ENCODE data around the gene IL31.

IL31 gene

GRCh38 chr12:122135437-122136031, 38.5 kb downstream of the IL31 start:
- Histone ChIP-seq H3K9me3 (ENCODE audit: control insufficient read depth, low read depth, low read length) (no peaks in the 10 kb centered on the region), H3K9ac (ENCODE audit: low read length) (no peak overlapping the region), H3K4me1 (ENCODE audit: control insufficient read depth, low read depth, low read length) (no peaks in the 10 kb centered on the region), H3K4me3 (ENCODE audit: low read length) (no peak overlapping the region), H3K36me3 (ENCODE audit: control insufficient read depth, low read depth, low read length) (peaks cover 6% of the 10 kb centered on the region), H3K27ac (ENCODE audit: low read length) (no peak overlapping the region), H3K27me3 (ENCODE audit: control insufficient read depth, insufficient read depth, low read length) (no peaks in the 10 kb centered on the region)

DNA sequence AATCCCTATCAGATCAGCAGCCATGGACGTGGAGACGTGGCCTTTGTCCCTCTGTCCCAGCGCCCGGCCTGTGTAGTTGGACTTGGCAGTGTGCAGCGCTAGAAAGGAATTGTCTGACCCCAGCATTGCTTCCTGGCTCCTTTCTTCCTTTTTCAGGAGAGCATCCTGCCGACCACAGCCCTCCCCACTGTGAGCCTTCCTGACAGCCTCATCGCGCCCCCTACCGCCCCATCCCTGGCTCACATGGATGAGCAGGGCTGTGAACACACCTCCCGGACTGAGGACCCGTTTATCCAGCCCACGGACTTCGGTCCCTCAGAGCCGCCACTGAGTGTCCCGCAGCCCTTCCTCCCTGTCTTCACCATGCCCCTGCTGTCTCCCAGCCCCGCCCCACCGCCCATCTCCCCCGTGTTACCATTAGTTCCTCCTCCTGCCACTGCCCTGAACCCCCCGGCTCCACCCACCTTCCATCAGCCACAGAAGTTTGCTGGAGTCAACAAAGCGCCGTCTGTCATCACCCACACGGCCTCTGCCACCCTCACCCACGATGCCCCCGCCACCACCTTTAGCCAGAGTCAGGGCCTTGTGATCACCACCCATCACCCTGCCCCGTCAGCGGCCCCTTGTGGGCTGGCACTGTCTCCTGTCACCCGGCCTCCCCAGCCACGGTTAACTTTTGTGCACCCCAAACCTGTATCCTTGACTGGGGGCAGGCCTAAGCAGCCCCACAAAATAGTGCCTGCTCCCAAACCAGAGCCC, 40.6 kb downstream of the IL31 start:
- no peak overlapping the region for H3K9ac ChIP-seq (ENCODE audit: low read length)
- no peaks in the 10 kb centered on the region for H3K4me1 ChIP-seq (ENCODE audit: control insufficient read depth, low read depth, low read length)

GRCh38 chr12:122130150-122130549, 43.9 kb downstream of the IL31 start:
- Histone ChIP-seq H3K36me3 (ENCODE audit: control insufficient read depth, low read depth, low read length) (peaks cover 21% of the 10 kb centered on the region), H3K27ac (ENCODE audit: low read length) (no peak overlapping the region), H3K9me3 (ENCODE audit: control insufficient read depth, low read depth, low read length) (no peaks in the 10 kb centered on the region), H3K4me1 (ENCODE audit: control insufficient read depth, low read depth, low read length) (no peaks in the 10 kb centered on the region), H3K4me3 (ENCODE audit: low read length) (no peak overlapping the region), H3K27me3 (ENCODE audit: control insufficient read depth, insufficient read depth, low read length) (no peaks in the 10 kb centered on the region), H3K9ac (ENCODE audit: low read length) (no peak overlapping the region)

More for the DNA sequence above, 40.6 kb downstream of the IL31 start:
- Histone ChIP-seq H3K27ac (ENCODE audit: low read length) (no peak overlapping the region), H3K4me3 (ENCODE audit: low read length) (no peak overlapping the region), H3K36me3 (ENCODE audit: control insufficient read depth, low read depth, low read length) (peaks cover 18% of the 10 kb centered on the region), H3K27me3 (ENCODE audit: control insufficient read depth, insufficient read depth, low read length) (no peaks in the 10 kb centered on the region), H3K9me3 (ENCODE audit: control insufficient read depth, low read depth, low read length) (no peaks in the 10 kb centered on the region)

DNA sequence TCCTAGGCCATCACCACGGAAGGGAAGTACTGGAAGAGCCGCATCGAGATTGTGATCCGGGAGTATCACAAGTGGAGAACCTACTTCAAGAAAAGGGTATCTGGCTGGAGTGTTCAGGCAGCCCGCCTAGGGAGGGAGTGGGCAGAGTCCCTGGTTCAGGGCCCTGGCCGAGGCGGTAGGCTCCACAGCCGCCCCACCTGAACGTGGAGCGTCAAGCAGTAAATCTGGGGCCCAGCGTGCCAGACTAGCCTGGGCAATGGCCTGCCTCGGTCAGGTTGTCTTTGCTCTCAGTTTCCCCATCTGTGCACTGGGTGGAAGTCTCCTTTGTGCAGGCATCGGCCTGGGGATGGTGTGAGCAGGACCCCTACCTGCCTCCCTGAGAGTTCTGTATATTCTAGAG, 44.9 kb downstream of the IL31 start:
- no peaks in the 10 kb centered on the region for H3K4me1 ChIP-seq (ENCODE audit: control insufficient read depth, low read depth, low read length)
- peaks cover 21% of the 10 kb centered on the region for H3K36me3 ChIP-seq (ENCODE audit: control insufficient read depth, low read depth, low read length)
- no peaks in the 10 kb centered on the region for H3K27me3 ChIP-seq (ENCODE audit: control insufficient read depth, insufficient read depth, low read length)
- H3K9me3 ChIP-seq (ENCODE audit: control insufficient read depth, low read depth, low read length), result no peaks in the 10 kb centered on the region
- no peak overlapping the region for H3K27ac ChIP-seq (ENCODE audit: low read length)
- no peak overlapping the region for H3K9ac ChIP-seq (ENCODE audit: low read length)
- no peak overlapping the region for H3K4me3 ChIP-seq (ENCODE audit: low read length)

- Histone ChIP-seq H3K27me3 (ENCODE audit: control insufficient read depth, insufficient read depth, low read length) (no peaks in the 10 kb centered on the region), H3K27ac (ENCODE audit: low read length) (no peak overlapping the region), H3K4me1 (ENCODE audit: control insufficient read depth, low read depth, low read length) (no peaks in the 10 kb centered on the region), H3K36me3 (ENCODE audit: control insufficient read depth, low read depth, low read length) (peaks cover 21% of the 10 kb centered on the region), H3K4me3 (ENCODE audit: low read length) (no peak overlapping the region), H3K9me3 (ENCODE audit: control insufficient read depth, low read depth, low read length) (no peaks in the 10 kb centered on the region), H3K9ac (ENCODE audit: low read length) (no peak overlapping the region)
These were observed 45.5 kb downstream of the IL31 start for GRCh38 chr12:122128481-122128880.

GRCh38 chr12:122127839-122128238, 46.2 kb downstream of the IL31 start:
- Histone ChIP-seq H3K4me1 (ENCODE audit: control insufficient read depth, low read depth, low read length) (no peaks in the 10 kb centered on the region), H3K27me3 (ENCODE audit: control insufficient read depth, insufficient read depth, low read length) (no peaks in the 10 kb centered on the region), H3K4me3 (ENCODE audit: low read length) (no peak overlapping the region), H3K27ac (ENCODE audit: low read length) (no peak overlapping the region), H3K36me3 (ENCODE audit: control insufficient read depth, low read depth, low read length) (peaks cover 19% of the 10 kb centered on the region), H3K9me3 (ENCODE audit: control insufficient read depth, low read depth, low read length) (no peaks in the 10 kb centered on the region), H3K9ac (ENCODE audit: low read length) (no peak overlapping the region)

GRCh38 chr12:122126713-122127597, 47.1 kb downstream of the IL31 start:
- Histone ChIP-seq H3K27ac (ENCODE audit: low read length) (no peak overlapping the region), H3K36me3 (ENCODE audit: control insufficient read depth, low read depth, low read length) (peaks cover 16% of the 10 kb centered on the region), H3K4me3 (ENCODE audit: low read length) (no peak overlapping the region), H3K9me3 (ENCODE audit: control insufficient read depth, low read depth, low read length) (no peaks in the 10 kb centered on the region), H3K27me3 (ENCODE audit: control insufficient read depth, insufficient read depth, low read length) (no peaks in the 10 kb centered on the region), H3K4me1 (ENCODE audit: control insufficient read depth, low read depth, low read length) (no peaks in the 10 kb centered on the region), H3K9ac (ENCODE audit: low read length) (no peak overlapping the region)

DNA sequence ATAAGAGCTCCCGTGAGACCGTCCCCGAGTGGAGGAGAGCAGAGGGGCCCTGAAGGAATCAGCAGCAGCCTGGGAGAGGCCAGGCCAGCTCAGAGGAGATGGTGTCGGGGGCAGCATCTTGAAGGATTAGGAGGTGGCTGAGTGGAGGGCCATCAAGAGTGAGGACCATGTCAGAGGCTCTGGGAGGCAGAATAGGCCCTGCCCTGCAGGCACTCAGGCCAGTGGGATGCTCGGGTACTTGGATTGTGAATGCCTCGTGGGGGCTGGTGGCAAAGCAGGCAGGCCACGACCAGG, 47.7 kb downstream of the IL31 start:
- Histone ChIP-seq H3K27ac (ENCODE audit: low read length) (no peak overlapping the region), H3K36me3 (ENCODE audit: control insufficient read depth, low read depth, low read length) (peaks cover 16% of the 10 kb centered on the region), H3K4me1 (ENCODE audit: control insufficient read depth, low read depth, low read length) (no peaks in the 10 kb centered on the region), H3K4me3 (ENCODE audit: low read length) (no peak overlapping the region), H3K9me3 (ENCODE audit: control insufficient read depth, low read depth, low read length) (no peaks in the 10 kb centered on the region), H3K27me3 (ENCODE audit: control insufficient read depth, insufficient read depth, low read length) (no peaks in the 10 kb centered on the region), H3K9ac (ENCODE audit: low read length) (no peak overlapping the region)

DNA sequence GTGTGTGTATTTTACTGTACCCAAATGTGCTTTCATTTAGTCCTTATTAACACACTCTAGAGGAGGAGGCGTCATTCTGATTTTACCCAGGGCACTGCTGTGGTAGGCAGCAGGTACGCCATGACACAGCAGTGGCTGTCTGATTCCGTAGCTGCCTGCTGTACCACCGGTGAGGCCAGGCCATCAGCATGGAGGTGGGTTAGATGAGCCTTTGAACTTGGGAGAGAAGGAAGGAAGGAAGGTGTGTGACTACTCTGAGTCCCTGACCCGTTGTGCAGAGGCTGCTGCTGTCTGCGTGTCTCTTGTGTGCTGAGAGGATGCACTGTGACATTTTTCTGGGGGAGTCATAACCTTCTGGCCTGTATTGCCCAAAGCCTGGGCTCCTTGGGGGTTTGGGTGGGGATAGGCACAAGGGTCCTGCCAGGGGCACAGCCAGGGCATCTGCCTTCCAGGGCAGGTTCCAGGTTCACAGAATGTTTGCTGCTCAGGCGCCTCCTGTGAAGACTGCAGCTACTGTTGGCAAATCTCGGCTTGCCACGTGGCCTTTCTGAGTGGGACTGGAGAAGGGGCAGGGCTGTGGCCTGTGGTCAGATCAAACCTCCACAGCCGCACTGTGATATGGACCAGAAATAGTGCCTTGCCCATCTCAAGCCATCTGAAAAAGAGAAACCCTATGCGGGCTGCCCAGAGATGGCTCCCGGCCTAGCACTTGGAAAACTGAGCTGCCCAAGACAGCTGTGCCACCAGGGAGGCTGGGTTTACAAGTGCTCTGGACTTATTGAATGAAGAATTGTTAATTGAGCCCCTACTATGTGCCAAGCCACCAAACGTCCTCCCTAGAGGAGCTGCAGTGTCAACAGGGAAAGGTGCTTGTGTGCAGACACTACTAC, 48.3 kb downstream of the IL31 start:
- Histone ChIP-seq H3K4me3 (ENCODE audit: low read length) (no peak overlapping the region), H3K27me3 (ENCODE audit: control insufficient read depth, insufficient read depth, low read length) (no peaks in the 10 kb centered on the region), H3K9me3 (ENCODE audit: control insufficient read depth, low read depth, low read length) (no peaks in the 10 kb centered on the region), H3K27ac (ENCODE audit: low read length) (no peak overlapping the region), H3K36me3 (ENCODE audit: control insufficient read depth, low read depth, low read length) (peaks cover 16% of the 10 kb centered on the region), H3K9ac (ENCODE audit: low read length) (no peak overlapping the region), H3K4me1 (ENCODE audit: control insufficient read depth, low read depth, low read length) (no peaks in the 10 kb centered on the region)

- Histone ChIP-seq H3K27me3 (ENCODE audit: control insufficient read depth, insufficient read depth, low read length) (no peaks in the 10 kb centered on the region), H3K4me3 (ENCODE audit: low read length) (no peak overlapping the region), H3K27ac (ENCODE audit: low read length) (no peak overlapping the region), H3K9me3 (ENCODE audit: control insufficient read depth, low read depth, low read length) (no peaks in the 10 kb centered on the region), H3K4me1 (ENCODE audit: control insufficient read depth, low read depth, low read length) (no peaks in the 10 kb centered on the region), H3K9ac (ENCODE audit: low read length) (no peak overlapping the region), H3K36me3 (ENCODE audit: control insufficient read depth, low read depth, low read length) (peaks cover 9% of the 10 kb centered on the region)
These were observed 49.7 kb downstream of the IL31 start for GRCh38 chr12:122124370-122124769.

GRCh38 chr12:122123761-122124145, 50.3 kb downstream of the IL31 start:
- Histone ChIP-seq H3K27me3 (ENCODE audit: control insufficient read depth, insufficient read depth, low read length) (no peaks in the 10 kb centered on the region), H3K4me1 (ENCODE audit: control insufficient read depth, low read depth, low read length) (no peaks in the 10 kb centered on the region), H3K9ac (ENCODE audit: low read length) (no peak overlapping the region), H3K27ac (ENCODE audit: low read length) (no peak overlapping the region), H3K36me3 (ENCODE audit: control insufficient read depth, low read depth, low read length) (peaks cover 7% of the 10 kb centered on the region), H3K4me3 (ENCODE audit: low read length) (no peak overlapping the region), H3K9me3 (ENCODE audit: control insufficient read depth, low read depth, low read length) (no peaks in the 10 kb centered on the region)

Data from iPS-18a (cell line).